Prostate gland (tissue), 2 donors: ENCODE results near the gene GALNT2. TPM values are rescaled to one million over a fixed set of nuclear protein-coding genes. Genes with fewer than 3 reads are reported as not detected.
A peak's percentile ranks its signal among the peaks of the same experiment; 100 is the strongest.

ENCODE experiments used
- DNase-seq: peaks from one replicate; pipeline ENCODE4 v3.0.0-alpha.2; 2019; ENCODE audit warnings: low spot score
- H3K27ac ChIP-seq, 2 donors: fragments of 200-600 bp; sonication (generic); 2 replicates each; pipeline ENCODE4 v1.5.1; 2017 to 2019
- H3K27me3 ChIP-seq: fragments of 200-600 bp; sonication (generic); replicated peaks from 2 replicates; pipeline ENCODE4 v1.5.1; 2019; ENCODE audit not compliant: insufficient read depth
- H3K36me3 ChIP-seq, 2 donors: fragments of 200-600 bp; sonication (generic); 1 replicate in 1 of 2; 2 replicates in 1 of 2; pipeline versions ENCODE4 v1.5.1 to v1.8.1; 2017 to 2019
- H3K4me1 ChIP-seq: fragments of 200-600 bp; sonication (generic); replicated peaks from 2 replicates; pipeline ENCODE4 v1.5.1; 2019
- H3K4me3 ChIP-seq, 2 donors: fragments of 200-600 bp; sonication (generic); 2 replicates each; pipeline ENCODE4 v1.5.1; 2017 to 2019
- H3K9me3 ChIP-seq: fragments of 200-600 bp; sonication (generic); 2 replicates; pipeline ENCODE4 v1.5.1; 2017
- CTCF ChIP-seq, 4 experiments: fragments of 200-600 bp in 2 of 4; fragments of 450-650 bp in 2 of 4; sonication (generic) in 2 of 4; IDR thresholded peaks; 1 replicate in 3 of 4; 2 replicates in 1 of 4; pipeline ENCODE4 v1.5.1; 2016 to 2019; ENCODE audit warnings: antibody characterized with exemption in 4 of 4, mild to moderate bottlenecking in 2 of 4, moderate library complexity in 2 of 4
- POLR2A ChIP-seq: fragments of 450-650 bp; IDR thresholded peaks from one replicate; pipeline ENCODE4 v1.6.1; 2016; ENCODE audit warnings: antibody characterized with exemption, mild to moderate bottlenecking
- POLR2AphosphoS5 ChIP-seq: sonication (generic); formaldehyde crosslinking; IDR thresholded peaks from one replicate; pipeline ENCODE4 v1.6.1; 2017; ENCODE audit warnings: antibody characterized with exemption
- WGBS: methylation state at CpG from one replicate; pipeline ENCODE4 v1.1.5; 2018; 5-methylcytosine and 5-hydroxymethylcytosine counted together
- intact Hi-C: fragments of 100-400 bp; cut with DNase I; formaldehyde crosslinking; loops from one replicate; pipeline ENCODE4 v1.14.2; 2022
- total RNA-seq, 2 donors: library from RNA; depleted of rRNA; stranded (reverse); fragments of >200 nt; gene quantifications; one replicate each; pipeline ENCODE4 v1.1.0, GENCODE V29; 2016

The GALNT2 gene
- total RNA-seq, 2 donors from 2014 or later = 34.1 to 125 TPM

DNA sequence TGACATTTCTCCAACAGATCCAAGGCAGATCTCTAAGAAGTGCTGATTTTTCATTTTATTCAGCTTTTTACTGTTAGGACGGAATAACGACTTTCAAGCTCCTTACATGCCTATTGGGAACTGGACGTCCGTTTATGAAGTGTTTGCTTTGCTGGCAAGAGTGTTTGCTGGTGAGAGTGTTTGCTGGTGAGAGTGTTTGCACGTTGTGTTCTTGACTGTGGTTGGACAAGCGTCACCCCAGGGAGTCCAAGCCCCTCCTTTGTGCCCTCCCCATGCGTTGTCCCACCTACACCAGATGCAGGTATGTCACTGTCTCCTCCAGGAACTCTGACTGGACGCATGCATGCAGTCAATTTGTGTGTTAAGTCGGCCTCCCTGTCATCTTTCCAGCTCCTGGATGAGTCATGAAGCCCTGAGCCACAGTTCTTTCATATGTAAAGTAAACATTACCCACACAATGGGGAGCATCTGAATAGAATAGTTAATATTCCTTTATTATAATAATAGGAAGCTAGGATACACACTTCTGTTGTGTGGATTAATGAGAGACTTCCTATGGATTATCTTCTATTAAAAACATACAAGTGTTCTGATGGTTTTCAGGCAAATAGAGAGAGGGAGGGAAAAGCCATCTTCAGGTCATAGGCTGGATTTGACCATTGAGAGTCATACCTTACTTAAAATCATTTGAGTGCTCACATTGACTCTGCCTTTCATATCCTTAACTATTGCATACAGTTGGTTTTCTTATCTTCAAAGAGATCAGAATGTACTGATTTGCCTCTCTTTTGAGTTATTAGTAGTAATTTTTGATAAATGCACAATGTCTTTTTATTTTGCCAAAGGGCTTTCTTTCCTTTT is 119.2 kb downstream of the GALNT2 start:
- Histone ChIP-seq H3K27me3 (no peaks in the 10 kb centered on the region), H3K4me3 (peak overlapping the region in 1 of 2 donors; percentile 12), H3K36me3 (no peaks in the 10 kb centered on the region), H3K27ac (peak overlapping the region; percentile 81 to 85), H3K9me3 (no peaks in the 10 kb centered on the region), H3K4me1 (no peaks in the 10 kb centered on the region)
- peak; percentile 87 for DNase-seq
- TF ChIP-seq POLR2A (peak; percentile 30), CTCF (IDR thresholded peaks at IDR 0.05) (no peak), POLR2AphosphoS5 (peak; percentile 84)
- intact Hi-C loops = no loop called here
- 13% methylated on average over 9 of the region's 9 CpGs for WGBS

DNA sequence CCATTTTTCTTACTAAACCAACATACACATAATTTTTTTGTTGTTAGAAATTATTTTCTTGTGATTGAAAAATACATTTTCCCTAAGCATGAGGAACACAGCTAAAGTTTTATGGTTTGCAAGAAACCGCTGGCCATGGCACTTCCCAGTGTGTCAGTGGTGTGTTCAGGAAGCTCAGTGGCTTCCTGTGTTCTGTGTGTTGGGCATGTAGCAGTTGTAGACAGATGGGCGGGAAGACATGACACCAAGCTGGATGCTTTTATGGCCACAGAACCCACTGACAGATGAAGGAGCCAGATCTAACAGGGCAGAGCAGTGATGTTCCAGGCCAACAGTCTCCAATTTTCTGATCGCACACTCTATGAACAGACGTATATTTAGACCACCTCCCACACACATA is 119.8 kb downstream of the GALNT2 start:
- Histone ChIP-seq H3K27ac (peak overlapping the region in 1 of 2 donors; percentile 85), H3K27me3 (no peaks in the 10 kb centered on the region), H3K36me3 (no peaks in the 10 kb centered on the region), H3K9me3 (no peaks in the 10 kb centered on the region), H3K4me3 (no peak overlapping the region), H3K4me1 (no peaks in the 10 kb centered on the region)
- intact Hi-C loops = no loop called here
- no peak for DNase-seq
- WGBS = 84% methylated on average over 4 of the region's 4 CpGs
- TF ChIP-seq POLR2AphosphoS5 (no peak), POLR2A (no peak), CTCF (IDR thresholded peaks at IDR 0.05) (no peak)

GRCh38 chr1:230187290-230187689 is 120.3 kb downstream of the GALNT2 start:
- Histone ChIP-seq H3K36me3 (no peaks in the 10 kb centered on the region), H3K4me3 (no peak overlapping the region), H3K27ac (no peak overlapping the region), H3K27me3 (no peaks in the 10 kb centered on the region), H3K9me3 (no peaks in the 10 kb centered on the region), H3K4me1 (no peaks in the 10 kb centered on the region)
- no peak for DNase-seq
- intact Hi-C loops = no loop called here
- WGBS = 91% methylated on average over 5 of the region's 5 CpGs
- TF ChIP-seq CTCF (IDR thresholded peaks at IDR 0.05) = no peak
- TF ChIP-seq POLR2A = no peak
- TF ChIP-seq POLR2AphosphoS5 = no peak

DNA sequence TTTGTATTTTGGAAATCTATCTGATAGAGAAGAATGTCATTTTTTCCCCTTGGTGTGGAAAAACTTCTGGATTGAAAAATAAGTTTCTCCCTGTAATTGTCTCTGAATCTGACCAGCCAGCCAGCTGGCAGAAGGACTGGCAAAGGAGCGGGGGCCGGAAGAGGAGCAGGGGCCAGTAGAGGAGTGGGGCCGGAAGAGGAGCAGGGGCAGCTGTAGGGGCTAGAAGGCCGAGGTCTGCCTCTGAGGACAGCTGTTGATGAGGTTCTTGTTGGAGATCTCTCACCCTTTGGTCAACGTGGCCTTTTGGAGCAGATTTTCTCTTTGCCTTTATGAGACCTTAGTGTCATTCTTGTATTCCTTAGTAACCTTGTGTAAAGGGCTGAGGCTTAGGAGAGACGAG is 121.8 kb downstream of the GALNT2 start:
- no peaks in the 10 kb centered on the region for H3K27me3 ChIP-seq
- no peaks in the 10 kb centered on the region for H3K9me3 ChIP-seq
- no peak overlapping the region for H3K4me3 ChIP-seq
- intact Hi-C loops = no loop called here
- H3K36me3 ChIP-seq = no peaks in the 10 kb centered on the region
- WGBS = 87% methylated on average over 6 of the region's 6 CpGs
- no peak overlapping the region for H3K27ac ChIP-seq
- no peaks in the 10 kb centered on the region for H3K4me1 ChIP-seq
- no peak for DNase-seq
- no peak for TF ChIP-seq POLR2A
- no peak for TF ChIP-seq CTCF (IDR thresholded peaks at IDR 0.05)
- no peak for TF ChIP-seq POLR2AphosphoS5

DNA sequence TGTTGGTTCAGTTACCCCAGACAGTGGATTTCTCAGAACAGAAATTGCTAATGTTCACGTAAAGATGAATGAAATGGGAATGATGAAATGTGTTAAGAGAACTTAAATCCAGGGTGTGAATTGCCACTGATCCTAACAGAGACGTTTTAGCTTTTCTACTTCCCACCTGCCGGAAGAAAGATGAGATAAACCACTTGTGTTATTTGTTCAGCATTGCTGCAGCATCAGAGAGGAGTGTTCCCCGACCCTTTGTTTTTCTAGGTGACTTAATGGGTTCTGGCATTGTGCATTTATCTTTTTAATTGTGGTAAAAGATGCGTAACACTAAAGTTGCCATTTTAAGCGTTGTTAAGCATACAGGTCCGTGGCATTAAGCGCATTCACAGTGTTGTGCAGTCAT is 122.3 kb downstream of the GALNT2 start:
- no peaks in the 10 kb centered on the region for H3K9me3 ChIP-seq
- TF ChIP-seq POLR2AphosphoS5 (no peak), POLR2A (no peak), CTCF (IDR thresholded peaks at IDR 0.05) (no peak)
- no peaks in the 10 kb centered on the region for H3K27me3 ChIP-seq
- WGBS = 77% methylated on average over 8 of the region's 8 CpGs
- intact Hi-C loops = no loop called here
- no peak for DNase-seq
- H3K4me3 ChIP-seq = no peak overlapping the region
- no peak overlapping the region for H3K27ac ChIP-seq
- no peaks in the 10 kb centered on the region for H3K36me3 ChIP-seq
- H3K4me1 ChIP-seq = no peaks in the 10 kb centered on the region
